GM19238 (cell line): ENCODE measurements around the gene MCEMP1.

Experiments used
- DNase-seq: peaks from one replicate; pipeline ENCODE4 v3.0.0; 2011; ENCODE audit warnings: low spot score; ENCODE audit not compliant: insufficient read length

Gene MCEMP1

DNA sequence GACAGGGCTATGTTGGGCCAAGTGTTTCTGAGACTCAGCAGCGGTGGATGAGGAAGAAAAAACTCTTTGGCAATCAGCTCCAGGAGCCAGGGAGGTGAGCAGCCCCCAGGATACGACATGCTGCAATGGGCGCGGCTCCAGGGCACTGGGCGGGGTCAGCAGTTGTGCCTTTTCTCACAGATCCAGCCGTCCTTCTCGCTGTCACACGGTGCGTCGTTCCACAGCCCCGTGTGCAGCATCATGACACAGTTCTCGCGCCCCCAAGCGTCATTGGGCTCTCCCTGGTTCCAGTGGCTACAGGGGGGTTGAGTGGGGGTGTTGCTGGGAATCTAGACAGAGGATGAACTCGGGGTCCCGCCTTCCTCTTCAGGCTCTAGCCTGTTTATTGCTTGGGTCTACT, 52.3 kb downstream of the MCEMP1 start:
- DNase-seq = no peak
